Omental fat pad (tissue), 4 donors: Measurements from ENCODE around the gene CHST8. TPM values are rescaled to one million over a fixed set of nuclear protein-coding genes. Genes with fewer than 3 reads are reported as not detected.

Source experiments
- ATAC-seq: fragments of 150-250 bp; one replicate; pipeline ENCODE4 v1.9.1; 2016; ENCODE audit warnings: mild to moderate bottlenecking, moderate library complexity; ENCODE audit not compliant: low FRiP score
- DNase-seq: peaks from one replicate; pipeline ENCODE4 v3.0.0-alpha.2; 2019; ENCODE audit warnings: low spot score
- CTCF ChIP-seq, 3 donors: fragments of 450-650 bp; IDR thresholded peaks; one replicate each; pipeline ENCODE4 v1.5.1; 2016 to 2017; ENCODE audit warnings: antibody characterized with exemption in 3 of 3, mild to moderate bottlenecking in 3 of 3, moderate library complexity in 2 of 3
- total RNA-seq, 4 donors: library from RNA; depleted of rRNA; stranded (reverse); fragments of >200 nt; gene quantifications; one replicate each; pipeline ENCODE4 v1.1.0, GENCODE V29; 2016

The CHST8 gene
- total RNA-seq, 4 donors from 2014 or later = 1.3 to 4.8 (median 1.4) TPM; not detected in 1

- no peak for TF ChIP-seq CTCF (IDR thresholded peaks at IDR 0.05)
- ATAC-seq (no peak), DNase-seq (no peak)
Observed at GRCh38 chr19:33806434-33806881, 184.7 kb downstream of the CHST8 start.

GRCh38 chr19:33808399-33808798 lies 186.6 kb downstream of the CHST8 start:
- no peak for TF ChIP-seq CTCF (IDR thresholded peaks at IDR 0.05)
- ATAC-seq = no peak
- no peak for DNase-seq

GRCh38 chr19:33809960-33810359 lies 188.2 kb downstream of the CHST8 start:
- DNase-seq (no peak), ATAC-seq (no peak)
- no peak for TF ChIP-seq CTCF (IDR thresholded peaks at IDR 0.05)

- no peak for ATAC-seq
- DNase-seq = no peak
- no peak for TF ChIP-seq CTCF (IDR thresholded peaks at IDR 0.05)
Observed at GRCh38 chr19:33810821-33811220, 189.1 kb downstream of the CHST8 start.

- peak; percentile 24 for ATAC-seq
- no peak for TF ChIP-seq CTCF (IDR thresholded peaks at IDR 0.05)
Observed at GRCh38 chr19:33811246-33811645, 189.5 kb downstream of the CHST8 start.

GRCh38 chr19:33811736-33812387 lies 190.1 kb downstream of the CHST8 start:
- no peak for DNase-seq
- no peak for ATAC-seq
- TF ChIP-seq CTCF (IDR thresholded peaks at IDR 0.05) = no peak

More at GRCh38 chr19:33811246-33811645, 189.5 kb downstream of the CHST8 start:
- no peak for DNase-seq
